CD4-positive, alpha-beta memory T cell (primary cell): ENCODE measurements around the gene EYS. TPM values are rescaled to one million over a fixed set of nuclear protein-coding genes. Genes with fewer than 3 reads are reported as not detected.

ENCODE experiments used
- CTCF ChIA-PET: fragments of 350-600 bp; sonication (Branson Sonifier 250); formaldehyde crosslinking; loops from one replicate; lab custom pipeline; 2021; ENCODE audit warnings: inconsistent platforms; ENCODE audit not compliant: partially characterized antibody; lab: Charles Lee
- POLR2A ChIA-PET: fragments of 350-600 bp; sonication (Branson Sonifier 250); formaldehyde crosslinking; loops from one replicate; lab custom pipeline; 2021; ENCODE audit not compliant: partially characterized antibody; lab: Charles Lee
- DNase-seq, 5 donors: peaks; one replicate each; pipeline versions ENCODE4 v3.0.0 to v3.0.0-alpha.2; 2020 to 2022; ENCODE audit warnings: mixed read lengths in 1 of 5
- H3K27ac ChIP-seq: one replicate; pipeline ENCODE4 v1.7.0; 2013; ENCODE audit warnings: low read depth, low read length
- H3K27me3 ChIP-seq: 2 replicates; pipeline ENCODE4 v1.7.0; 2013; ENCODE audit warnings: mild to moderate bottlenecking, low read length, moderate library complexity; ENCODE audit not compliant: insufficient read depth
- H3K36me3 ChIP-seq: 2 replicates; pipeline ENCODE4 v1.7.0; 2013; ENCODE audit warnings: mild to moderate bottlenecking, low read length, moderate library complexity; ENCODE audit not compliant: insufficient read depth
- H3K4me1 ChIP-seq: 2 replicates; pipeline ENCODE4 v1.7.0; 2013; ENCODE audit warnings: mild to moderate bottlenecking, low read length, moderate library complexity; ENCODE audit not compliant: insufficient read depth
- H3K4me3 ChIP-seq, 2 donors: one replicate each; pipeline ENCODE4 v1.7.0; 2013; ENCODE audit warnings: low read length in 2 of 2, mild to moderate bottlenecking in 1 of 2
- H3K9me3 ChIP-seq, 2 donors: one replicate each; pipeline ENCODE4 v1.7.0; 2013; ENCODE audit warnings: low read length in 2 of 2, control low read depth in 1 of 2; ENCODE audit not compliant: control insufficient read depth in 1 of 2
- H3K27ac Mint-ChIP-seq, 7 donors: one replicate each; pipeline ENCODE4 v1.8.0; 2020 to 2021; ENCODE audit warnings: mixed read lengths in 7 of 7, mild to moderate bottlenecking in 6 of 7, inconsistent platforms in 3 of 7, moderate library complexity in 3 of 7
- H3K27me3 Mint-ChIP-seq, 2 donors: one replicate each; pipeline ENCODE4 v1.8.0; 2020 to 2021; ENCODE audit warnings: mixed read lengths in 2 of 2
- H3K36me3 Mint-ChIP-seq, 2 donors: one replicate each; pipeline ENCODE4 v1.8.0; 2020 to 2021; ENCODE audit warnings: mixed read lengths in 2 of 2, inconsistent platforms in 1 of 2, mild to moderate bottlenecking in 1 of 2
- H3K4me1 Mint-ChIP-seq, 4 donors: one replicate each; pipeline ENCODE4 v1.8.0; 2020 to 2021; ENCODE audit warnings: mixed read lengths in 4 of 4, mild to moderate bottlenecking in 1 of 4
- H3K4me3 Mint-ChIP-seq, 8 donors: one replicate each; pipeline ENCODE4 v1.8.0; 2020 to 2021; ENCODE audit warnings: mixed read lengths in 8 of 8, mild to moderate bottlenecking in 7 of 8, moderate library complexity in 6 of 8, inconsistent platforms in 3 of 8
- H3K9me3 Mint-ChIP-seq, 8 donors: one replicate each; pipeline ENCODE4 v1.8.0; 2020 to 2021; ENCODE audit warnings: mixed read lengths in 8 of 8, mild to moderate bottlenecking in 5 of 8, inconsistent platforms in 3 of 8, moderate library complexity in 1 of 8
- intact Hi-C: fragments of 100-400 bp; cut with micrococcal nuclease; formaldehyde crosslinking; loops from one replicate; pipeline ENCODE4 v1.15.1; 2023
- polyA plus RNA-seq, 2 donors: library from polyadenylated mRNA; unstranded; fragments of 300-500 nt; fragmentation: Illumina TruSeq; gene quantifications; one replicate each; pipeline ENCODE4 v1.2.3, GENCODE V29; 2021
- total RNA-seq, 2 experiments: library from RNA; stranded (reverse); gene quantifications; one replicate each; pipeline ENCODE4 v1.2.3, GENCODE V29; 2021

The EYS gene
- total and polyA plus RNA-seq, 4 experiments from 2014 or later = 0.17 to 0.20 TPM; not detected in 2

GRCh38 chr6:64266351-64266821, 1440.6 kb downstream of the EYS start:
- H3K36me3 Mint-ChIP-seq = no peaks in the 10 kb centered on the region
- Histone ChIP-seq H3K27ac (no peak overlapping the region), H3K4me3 (no peak overlapping the region), H3K9me3 (no peaks in the 10 kb centered on the region), H3K4me1 (no peaks in the 10 kb centered on the region), H3K27me3 (no peaks in the 10 kb centered on the region), H3K36me3 (no peaks in the 10 kb centered on the region)
- no peaks in the 10 kb centered on the region for H3K27me3 Mint-ChIP-seq
- intact Hi-C loops = no loop called here
- CTCF ChIA-PET = no interaction called here
- no peak for DNase-seq
- no peaks in the 10 kb centered on the region for H3K4me1 Mint-ChIP-seq
- H3K27ac Mint-ChIP-seq = no peak overlapping the region
- POLR2A ChIA-PET = no interaction called here
- no peak overlapping the region for H3K4me3 Mint-ChIP-seq
- peaks cover 0 to 8% (median 3%) of the 10 kb centered on the region in 8 donors for H3K9me3 Mint-ChIP-seq

- Histone ChIP-seq H3K36me3 (no peaks in the 10 kb centered on the region), H3K27ac (no peak overlapping the region), H3K27me3 (no peaks in the 10 kb centered on the region), H3K9me3 (no peaks in the 10 kb centered on the region), H3K4me1 (no peaks in the 10 kb centered on the region), H3K4me3 (no peak overlapping the region)
- no peaks in the 10 kb centered on the region for H3K4me1 Mint-ChIP-seq
- no peak for DNase-seq
- H3K4me3 Mint-ChIP-seq = no peak overlapping the region
- ChIA-PET POLR2A (no interaction called here), CTCF (no interaction called here)
- intact Hi-C loops = no loop called here
- no peaks in the 10 kb centered on the region for H3K27me3 Mint-ChIP-seq
- H3K27ac Mint-ChIP-seq = no peak overlapping the region
- H3K36me3 Mint-ChIP-seq = no peaks in the 10 kb centered on the region
- peaks cover 0 to 9% (median 4%) of the 10 kb centered on the region in 8 donors for H3K9me3 Mint-ChIP-seq
These were observed 1443.2 kb downstream of the EYS start for GRCh38 chr6:64263778-64264177.

- H3K27me3 Mint-ChIP-seq = no peaks in the 10 kb centered on the region
- H3K27ac Mint-ChIP-seq = no peak overlapping the region
- H3K9me3 Mint-ChIP-seq = peaks cover 0 to 5% (median 3%) of the 10 kb centered on the region in 8 donors
- H3K36me3 Mint-ChIP-seq = no peaks in the 10 kb centered on the region
- no peak overlapping the region for H3K4me3 ChIP-seq
- H3K27me3 ChIP-seq = no peaks in the 10 kb centered on the region
- no peak for DNase-seq
- ChIA-PET POLR2A (no interaction called here), CTCF (no interaction called here)
- no peaks in the 10 kb centered on the region for H3K4me1 ChIP-seq
- no peak overlapping the region for H3K4me3 Mint-ChIP-seq
- no peak overlapping the region for H3K27ac ChIP-seq
- H3K9me3 ChIP-seq = no peaks in the 10 kb centered on the region
- intact Hi-C loops = no loop called here
- H3K36me3 ChIP-seq = no peaks in the 10 kb centered on the region
- H3K4me1 Mint-ChIP-seq = no peaks in the 10 kb centered on the region
These were observed 1447.7 kb downstream of the EYS start for GRCh38 chr6:64259372-64259771.

GRCh38 chr6:64258752-64259151, 1448.3 kb downstream of the EYS start:
- H3K9me3 Mint-ChIP-seq = peaks cover 0 to 5% (median 2%) of the 10 kb centered on the region in 8 donors
- intact Hi-C loops = no loop called here
- H3K4me3 ChIP-seq = no peak overlapping the region
- no peak overlapping the region for H3K27ac Mint-ChIP-seq
- no peaks in the 10 kb centered on the region for H3K4me1 ChIP-seq
- no peak for DNase-seq
- no peaks in the 10 kb centered on the region for H3K9me3 ChIP-seq
- H3K4me1 Mint-ChIP-seq = no peaks in the 10 kb centered on the region
- CTCF ChIA-PET = no interaction called here
- H3K36me3 ChIP-seq = no peaks in the 10 kb centered on the region
- no peak overlapping the region for H3K4me3 Mint-ChIP-seq
- no peaks in the 10 kb centered on the region for H3K27me3 Mint-ChIP-seq
- H3K27ac ChIP-seq = no peak overlapping the region
- POLR2A ChIA-PET = no interaction called here
- no peaks in the 10 kb centered on the region for H3K36me3 Mint-ChIP-seq
- no peaks in the 10 kb centered on the region for H3K27me3 ChIP-seq

GRCh38 chr6:64258302-64258701, 1448.7 kb downstream of the EYS start:
- Mint-ChIP-seq H3K4me1 (no peaks in the 10 kb centered on the region), H3K36me3 (no peaks in the 10 kb centered on the region), H3K4me3 (no peak overlapping the region), H3K9me3 (peaks cover 0 to 5% (median 2%) of the 10 kb centered on the region in 8 donors), H3K27ac (no peak overlapping the region), H3K27me3 (no peaks in the 10 kb centered on the region)
- no peak overlapping the region for H3K27ac ChIP-seq
- H3K9me3 ChIP-seq = no peaks in the 10 kb centered on the region
- CTCF ChIA-PET = no interaction called here
- DNase-seq = no peak
- no peaks in the 10 kb centered on the region for H3K4me1 ChIP-seq
- H3K27me3 ChIP-seq = no peaks in the 10 kb centered on the region
- H3K36me3 ChIP-seq = no peaks in the 10 kb centered on the region
- H3K4me3 ChIP-seq = no peak overlapping the region
- intact Hi-C loops = no loop called here
- POLR2A ChIA-PET = no interaction called here

- H3K36me3 ChIP-seq = no peaks in the 10 kb centered on the region
- POLR2A ChIA-PET = no interaction called here
- no peak for DNase-seq
- no peak overlapping the region for H3K4me3 ChIP-seq
- no peaks in the 10 kb centered on the region for H3K4me1 ChIP-seq
- H3K9me3 Mint-ChIP-seq = peaks cover 0 to 5% (median under 1%) of the 10 kb centered on the region in 8 donors
- H3K27ac ChIP-seq = no peak overlapping the region
- H3K27me3 Mint-ChIP-seq = no peaks in the 10 kb centered on the region
- CTCF ChIA-PET = no interaction called here
- H3K36me3 Mint-ChIP-seq = no peaks in the 10 kb centered on the region
- H3K4me1 Mint-ChIP-seq = no peaks in the 10 kb centered on the region
- no peaks in the 10 kb centered on the region for H3K9me3 ChIP-seq
- H3K27me3 ChIP-seq = no peaks in the 10 kb centered on the region
- no peak overlapping the region for H3K4me3 Mint-ChIP-seq
- H3K27ac Mint-ChIP-seq = no peak overlapping the region
- intact Hi-C loops = no loop called here
These were observed 1449.4 kb downstream of the EYS start for GRCh38 chr6:64257586-64257985.

GRCh38 chr6:64256483-64256882, 1450.5 kb downstream of the EYS start:
- H3K4me3 Mint-ChIP-seq = no peak overlapping the region
- CTCF ChIA-PET = no interaction called here
- POLR2A ChIA-PET = no interaction called here

GRCh38 chr6:64255000-64255399, 1452.0 kb downstream of the EYS start:
- Histone ChIP-seq H3K36me3 (no peaks in the 10 kb centered on the region), H3K27ac (no peak overlapping the region), H3K4me1 (no peaks in the 10 kb centered on the region), H3K27me3 (no peaks in the 10 kb centered on the region), H3K9me3 (no peaks in the 10 kb centered on the region), H3K4me3 (no peak overlapping the region)
- H3K4me1 Mint-ChIP-seq = no peaks in the 10 kb centered on the region
- H3K36me3 Mint-ChIP-seq = no peaks in the 10 kb centered on the region
- no peaks in the 10 kb centered on the region for H3K27me3 Mint-ChIP-seq
- no peak overlapping the region for H3K27ac Mint-ChIP-seq
- intact Hi-C loops = no loop called here
- CTCF ChIA-PET = no interaction called here
- no peak for DNase-seq
- no peak overlapping the region for H3K4me3 Mint-ChIP-seq
- POLR2A ChIA-PET = no interaction called here
- H3K9me3 Mint-ChIP-seq = peaks cover 0 to 6% (median under 1%) of the 10 kb centered on the region in 8 donors

More at GRCh38 chr6:64256483-64256882, 1450.5 kb downstream of the EYS start:
- Histone ChIP-seq H3K4me3 (no peak overlapping the region), H3K27me3 (no peaks in the 10 kb centered on the region), H3K27ac (no peak overlapping the region), H3K36me3 (no peaks in the 10 kb centered on the region), H3K9me3 (no peaks in the 10 kb centered on the region), H3K4me1 (no peaks in the 10 kb centered on the region)
- Mint-ChIP-seq H3K27ac (no peak overlapping the region), H3K9me3 (peaks cover 0 to 8% (median under 1%) of the 10 kb centered on the region in 8 donors), H3K4me1 (no peaks in the 10 kb centered on the region), H3K27me3 (no peaks in the 10 kb centered on the region), H3K36me3 (no peaks in the 10 kb centered on the region)
- no peak for DNase-seq
- intact Hi-C loops = no loop called here
